NCI-H748 treated with DMSO at 0.1 percent for 48 hours (cell line): ENCODE results near the gene USP17L10.
"Not testable (repeated sequence)": the region's sequence is repeated elsewhere in the genome, so short reads cannot be mapped to it uniquely, and the experiment has no call there.

Experiments used
- DNase-seq: peaks from one replicate; lab custom pipeline; 2025; lab: John Stamatoyannopoulos, UW

Gene USP17L10

GRCh38 chr4:9210357-9210756, at the start of gene USP17L10:
USP17L10 (plus strand) TSS chr4:9210657; CDS start chr4:9210657, 0 bp downstream.
- DNase-seq, result not testable (repeated sequence)

- not testable (repeated sequence) for DNase-seq
These were observed 44.5 kb upstream of the USP17L10 start for GRCh38 chr4:9165990-9166389.

GRCh38 chr4:9169791-9170459, 40.5 kb upstream of the USP17L10 start, which contains the start of gene FAM90A26:
FAM90A26 (plus strand) TSS chr4:9170409; CDS start chr4:9173173, 2,764 bp downstream.
- not testable (repeated sequence) for DNase-seq

GRCh38 chr4:9214701-9215100, 4.2 kb downstream of the USP17L10 start:
- not testable (repeated sequence) for DNase-seq

- DNase-seq, result not testable (repeated sequence)
These were observed 4.6 kb downstream of the USP17L10 start, which contains the start of gene USP17L11 for GRCh38 chr4:9215105-9215504. USP17L11 (plus strand) TSS chr4:9215405; CDS start chr4:9215405, 0 bp downstream.

GRCh38 chr4:9219852-9220251, 9.4 kb downstream of the USP17L10 start, which contains the start of gene USP17L12:
USP17L12 (plus strand) TSS chr4:9220152; CDS start chr4:9220152, 0 bp downstream.
- DNase-seq, result not testable (repeated sequence)

- not testable (repeated sequence) for DNase-seq
These were observed 14.1 kb downstream of the USP17L10 start, which contains the start of gene USP17L13 for GRCh38 chr4:9224596-9224995. USP17L13 (plus strand) TSS chr4:9224896; CDS start chr4:9224896, 0 bp downstream.

- not testable (repeated sequence) for DNase-seq
These were observed 19.8 kb downstream of the USP17L10 start for GRCh38 chr4:9230249-9230648.

GRCh38 chr4:9234085-9234484, 23.6 kb downstream of the USP17L10 start, which contains the start of gene USP17L15:
USP17L15 (plus strand) TSS chr4:9234385; CDS start chr4:9234385, 0 bp downstream.
- DNase-seq, result not testable (repeated sequence)

- not testable (repeated sequence) for DNase-seq
These were observed 28.0 kb downstream of the USP17L10 start for GRCh38 chr4:9238461-9238860.

- not testable (repeated sequence) for DNase-seq
These were observed 33.1 kb downstream of the USP17L10 start, which contains the start of gene USP17L17 for GRCh38 chr4:9243579-9243978. USP17L17 (plus strand) TSS chr4:9243879; CDS start chr4:9243879, 0 bp downstream.

- not testable (repeated sequence) for DNase-seq
These were observed 37.7 kb downstream of the USP17L10 start, which contains the start of gene USP17L18 for GRCh38 chr4:9247953-9248680. USP17L18 (plus strand) TSS chr4:9248630; CDS start chr4:9248630, 0 bp downstream.

- not testable (repeated sequence) for DNase-seq
These were observed 42.6 kb downstream of the USP17L10 start, which contains the start of gene USP17L19 for GRCh38 chr4:9253078-9253477. USP17L19 (plus strand) TSS chr4:9253378; CDS start chr4:9253378, 0 bp downstream.

- not testable (repeated sequence) for DNase-seq
These were observed 47.4 kb downstream of the USP17L10 start, which contains the start of gene USP17L20 for GRCh38 chr4:9257824-9258223. USP17L20 (plus strand) TSS chr4:9258124; CDS start chr4:9258124, 0 bp downstream.
